Glomerular visceral epithelial cell (primary cell): ENCODE data around the gene APOO.

Experiments used
- DNase-seq: peaks from one replicate; pipeline ENCODE4 v3.0.0-alpha.2; 2016; ENCODE audit errors: extremely low spot score

APOO gene

DNA sequence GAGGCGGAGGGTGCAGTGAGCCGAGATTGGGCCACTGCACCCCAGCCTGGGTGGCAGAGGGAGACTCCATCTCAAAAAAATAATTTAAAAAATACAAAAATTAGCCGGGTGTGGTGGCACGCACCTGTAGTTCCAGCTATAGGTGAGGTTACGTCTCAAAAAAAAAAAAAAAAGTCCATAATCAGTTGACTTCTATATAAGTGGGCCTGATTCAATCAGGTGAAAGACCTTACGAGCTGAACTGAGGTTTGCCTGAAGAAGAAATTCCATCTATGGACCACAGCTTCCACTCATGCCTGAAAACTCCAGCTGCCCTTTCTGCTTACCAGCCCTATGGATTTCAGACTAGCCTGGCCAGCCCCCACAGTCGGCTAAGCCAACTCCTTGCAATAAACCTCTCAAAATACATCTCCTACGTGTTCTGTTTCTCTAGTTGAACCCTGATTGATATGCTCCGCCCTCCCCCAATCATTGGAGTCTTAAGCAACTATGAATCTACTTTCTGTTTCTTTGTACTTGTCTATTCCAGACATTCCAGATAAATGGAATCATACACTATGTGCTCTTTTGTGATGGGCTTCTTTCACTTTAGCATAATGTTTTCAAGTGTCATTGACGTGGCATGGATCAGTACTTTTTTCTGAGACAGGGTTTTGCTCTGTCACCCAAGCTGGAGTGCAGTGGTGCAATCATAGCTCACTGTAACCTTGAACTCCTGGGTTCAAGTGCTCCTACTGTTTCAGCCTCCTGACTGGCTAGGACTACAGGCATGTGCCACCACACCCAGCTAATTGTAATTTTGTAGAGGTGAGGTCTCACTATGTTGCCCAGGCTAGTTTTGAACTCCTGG, 88.1 kb downstream of the APOO start:
- DNase-seq: no peak

DNA sequence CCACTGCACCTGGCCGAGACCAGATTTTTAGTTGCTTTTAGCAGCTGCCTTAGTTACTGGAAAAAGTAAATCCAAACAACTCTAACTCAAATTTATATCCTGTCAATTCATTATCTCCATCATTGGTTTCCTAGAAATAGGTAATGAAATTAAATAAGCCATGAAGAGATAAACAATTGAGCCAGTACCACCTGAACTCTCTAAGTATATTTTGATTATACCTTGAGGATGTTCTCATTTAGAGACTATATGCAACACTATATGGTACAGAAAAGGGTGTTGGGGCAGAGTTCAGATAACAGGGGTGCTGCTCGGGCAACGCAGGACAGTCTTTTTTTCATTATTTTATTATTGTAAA, 89.8 kb downstream of the APOO start:
- no peak for DNase-seq

DNA sequence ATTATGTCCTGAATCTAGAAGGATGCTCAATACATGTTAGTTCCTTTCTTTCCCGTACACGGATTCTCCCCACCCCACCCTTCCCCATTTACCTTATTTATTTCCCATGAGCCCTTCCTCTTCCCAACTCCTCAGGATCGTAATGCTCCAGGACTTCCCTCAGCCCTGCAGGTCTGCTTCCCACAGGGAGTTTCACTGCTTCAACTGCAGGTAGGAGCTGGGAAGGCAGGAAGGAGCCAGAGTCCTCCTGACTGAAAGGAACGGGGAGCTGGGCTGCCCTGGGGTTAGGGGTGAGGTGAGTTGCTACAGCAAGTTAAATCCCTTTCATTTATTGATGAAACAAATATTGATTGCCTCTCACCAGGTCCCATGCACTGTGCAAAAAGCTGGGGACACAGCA, 91.6 kb downstream of the APOO start:
- DNase-seq: no peak

DNA sequence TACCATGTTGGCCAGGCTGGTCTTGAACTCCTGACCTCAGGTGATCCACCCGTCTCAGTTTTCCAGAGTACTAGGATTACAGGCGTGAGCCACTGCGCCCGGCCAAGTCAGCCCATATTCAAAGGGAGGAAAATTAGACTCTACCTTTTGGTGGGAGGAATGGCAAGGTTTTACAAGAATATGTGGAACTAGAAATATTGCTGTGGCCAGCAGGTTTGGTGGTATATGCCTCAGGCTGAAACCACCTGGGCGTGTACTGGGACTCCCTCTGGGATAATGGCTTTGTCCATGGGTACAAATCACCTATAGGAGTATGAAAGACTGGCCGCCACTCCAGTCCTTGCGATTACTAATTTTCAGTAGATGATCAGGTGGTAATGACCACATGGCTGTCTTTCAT, 92.4 kb downstream of the APOO start:
- DNase-seq: no peak

DNA sequence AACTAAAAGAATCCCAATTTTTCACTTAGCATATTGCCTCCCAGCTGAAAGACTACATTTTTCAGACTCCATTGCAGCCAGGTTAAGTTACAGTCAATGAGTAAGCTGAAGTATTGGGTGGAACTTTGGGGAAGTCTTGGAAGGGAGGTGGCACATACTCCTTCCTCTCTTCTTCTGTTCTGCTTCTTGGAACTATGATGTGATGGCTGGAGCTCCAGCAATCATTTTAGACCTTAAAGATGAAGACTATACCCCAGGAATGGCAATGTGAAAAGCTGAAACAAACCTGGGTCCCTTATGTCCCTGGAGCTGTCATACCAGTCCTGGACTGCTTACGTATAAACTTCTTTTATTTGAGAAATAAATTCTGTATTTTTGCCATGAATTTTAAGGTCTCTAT, 93.9 kb downstream of the APOO start:
- DNase-seq: no peak

DNA sequence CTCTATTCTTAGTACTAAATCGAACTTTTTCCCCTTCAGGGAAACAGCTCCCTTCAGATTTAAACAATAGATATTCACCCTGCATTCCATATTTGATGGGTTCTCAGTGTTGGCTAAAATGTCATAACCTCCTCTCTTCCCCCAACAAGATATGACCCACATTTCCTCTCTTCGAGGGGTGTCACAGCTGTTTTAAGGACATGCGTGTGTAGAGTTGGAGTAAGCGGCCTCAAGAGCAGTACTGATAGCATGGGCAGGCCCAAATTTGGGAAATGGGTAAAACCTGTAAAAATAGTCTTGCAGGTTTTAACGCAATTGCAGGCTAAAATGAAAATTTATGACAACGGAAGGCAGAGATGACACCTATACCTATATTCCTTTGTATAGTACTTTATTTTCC, 96.1 kb downstream of the APOO start:
- DNase-seq: no peak

DNA sequence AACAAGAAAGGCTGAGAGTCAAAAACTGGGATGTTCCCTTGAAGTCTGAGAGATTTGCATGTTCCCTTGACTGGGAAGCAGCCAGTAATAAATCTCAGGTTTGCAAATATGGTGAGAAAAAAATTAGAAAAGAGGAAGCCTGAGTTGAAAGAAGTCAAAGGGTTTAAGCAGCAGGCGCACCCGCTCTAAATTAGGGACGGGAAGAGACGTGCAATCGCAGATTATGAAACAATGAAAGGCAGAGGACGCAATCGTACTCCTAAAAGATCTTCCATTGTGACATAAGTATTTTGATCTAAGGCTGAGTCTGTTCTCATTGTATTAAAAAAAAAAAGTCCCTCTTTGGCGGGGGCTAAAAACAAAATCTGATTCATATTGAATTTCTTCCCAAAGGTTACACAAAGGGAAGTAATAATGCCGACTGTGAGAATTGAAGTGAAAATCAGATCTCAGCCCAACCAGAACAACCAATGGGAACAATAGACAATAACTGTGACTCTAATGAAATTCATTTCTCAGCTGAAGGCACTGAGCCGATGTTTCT, 96.6 kb downstream of the APOO start:
- no peak for DNase-seq

DNA sequence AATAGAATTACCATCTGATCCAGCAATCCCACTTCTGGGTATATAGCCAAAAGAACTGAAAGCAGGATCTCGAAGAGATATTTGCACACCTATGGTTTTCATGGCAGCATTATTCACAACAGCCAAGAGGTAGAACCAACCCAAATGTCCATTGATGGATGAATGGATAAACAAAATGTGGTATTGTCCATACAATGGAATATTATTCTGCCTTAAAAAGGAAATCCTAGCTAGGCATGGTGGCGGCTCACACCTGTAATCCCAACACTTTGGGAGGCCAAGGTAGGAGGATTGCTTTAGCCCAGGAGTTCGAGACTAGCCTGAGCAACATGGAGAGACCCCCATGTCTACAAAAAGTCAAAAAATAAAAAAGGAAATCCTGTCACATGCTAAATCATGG, 97.5 kb downstream of the APOO start:
- DNase-seq: no peak

DNA sequence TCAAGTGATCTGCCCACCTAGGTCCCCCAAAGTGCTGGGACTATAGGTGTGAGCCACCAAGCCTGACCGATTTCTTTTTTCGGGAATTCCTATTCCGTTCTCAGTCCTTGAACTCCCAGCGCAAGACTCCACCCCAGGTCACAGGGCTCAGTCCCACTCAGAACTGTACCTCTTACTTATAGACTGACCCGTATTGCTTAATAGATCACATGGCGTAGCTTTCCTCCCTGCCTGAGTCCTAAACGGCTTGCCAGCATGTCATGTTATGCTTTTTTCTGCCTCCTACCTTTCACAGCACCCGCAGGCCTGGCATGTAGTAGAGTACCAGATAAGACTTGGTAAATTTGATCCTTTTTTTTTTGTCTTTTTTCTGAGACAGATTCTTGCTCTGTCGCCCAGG, 102.3 kb downstream of the APOO start:
- no peak for DNase-seq

DNA sequence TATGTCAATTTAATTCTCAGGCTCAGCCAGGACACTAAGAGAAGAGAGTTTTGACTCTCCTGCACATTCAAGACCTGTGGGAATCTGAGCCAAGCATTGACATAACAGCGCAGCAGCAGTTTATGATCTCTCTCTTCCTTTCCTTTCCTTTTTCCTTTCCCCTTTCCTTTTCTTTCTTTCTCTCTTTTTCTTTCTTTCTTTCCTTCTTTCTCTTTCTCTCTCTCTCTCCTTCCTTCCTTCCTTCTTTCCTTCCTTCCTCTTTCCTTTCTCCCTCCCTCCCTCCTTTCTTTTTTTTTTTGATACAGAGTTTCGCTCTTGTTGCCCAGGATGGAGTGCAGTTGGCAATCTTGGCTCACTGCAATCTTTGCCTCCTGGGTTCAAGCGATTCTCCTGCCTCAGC, 103.2 kb downstream of the APOO start:
- no peak for DNase-seq

DNA sequence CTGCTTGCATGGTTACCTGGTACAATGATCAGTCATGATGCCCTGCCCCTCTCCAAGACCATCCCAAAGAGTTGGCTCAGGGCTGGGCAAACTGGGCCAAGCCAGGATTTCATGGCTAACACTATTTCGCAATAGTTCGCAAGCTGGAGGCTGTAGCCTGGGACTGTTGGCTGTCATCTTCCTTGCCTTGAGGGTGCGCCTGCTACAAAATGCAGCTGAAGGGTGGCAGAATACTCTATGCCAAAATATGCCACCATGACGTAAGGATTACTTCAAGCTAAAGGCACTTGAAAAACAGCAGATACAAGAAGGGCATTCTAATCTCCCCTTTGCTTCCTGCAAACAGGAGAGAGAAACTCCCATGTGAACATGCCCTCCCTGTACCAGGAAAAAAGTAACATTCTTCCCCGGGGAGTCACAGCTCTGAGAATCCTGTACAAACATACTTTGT, 103.8 kb downstream of the APOO start:
- DNase-seq: peak; percentile 52

DNA sequence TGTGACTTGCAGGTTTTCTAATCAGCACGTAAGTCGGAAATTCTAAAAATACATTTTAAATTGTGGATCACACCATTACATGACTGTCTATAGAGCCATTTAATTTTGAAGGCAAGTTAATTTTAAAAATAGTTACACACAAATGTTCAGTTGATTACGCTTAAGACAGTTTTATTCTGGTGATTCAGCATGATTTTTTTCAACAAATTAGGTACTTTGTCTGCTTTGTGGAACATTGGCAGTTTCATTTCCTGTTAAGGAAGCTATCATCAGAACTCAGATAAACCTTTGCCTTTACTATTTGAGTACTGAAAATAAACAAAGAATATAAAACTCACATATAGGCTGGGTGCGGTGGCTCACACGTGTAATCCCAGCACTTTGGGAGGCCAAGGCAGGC, 105.3 kb downstream of the APOO start:
- no peak for DNase-seq

DNA sequence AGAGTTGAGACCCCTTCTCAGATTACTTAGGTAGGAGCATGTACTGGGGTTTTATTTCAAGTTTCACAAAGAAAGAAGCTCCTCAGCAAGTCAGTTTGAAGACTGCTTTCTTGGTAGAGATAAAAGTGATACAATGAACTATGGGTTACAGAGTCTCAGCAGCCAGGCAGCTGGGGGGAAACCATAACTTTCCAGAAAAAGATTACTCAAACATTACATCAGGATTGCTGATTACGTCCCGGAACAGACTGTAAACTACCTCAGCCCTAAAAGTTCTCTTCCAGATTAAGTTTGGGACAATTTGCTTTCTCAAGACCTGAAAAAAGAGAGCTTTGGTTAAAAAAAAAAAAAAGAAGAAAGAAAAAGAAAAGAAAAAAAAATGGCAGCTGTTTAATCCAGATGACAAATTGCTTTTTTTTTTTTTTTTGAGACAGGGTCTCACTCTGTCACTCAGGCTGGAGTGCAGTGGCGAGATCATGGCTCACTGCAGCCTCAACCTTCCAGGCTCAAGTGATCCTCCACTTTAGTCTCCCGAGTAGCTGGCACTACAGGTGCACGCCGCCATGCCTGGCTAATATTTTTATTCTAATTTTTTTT, 108.2 kb downstream of the APOO start:
- no peak for DNase-seq

DNA sequence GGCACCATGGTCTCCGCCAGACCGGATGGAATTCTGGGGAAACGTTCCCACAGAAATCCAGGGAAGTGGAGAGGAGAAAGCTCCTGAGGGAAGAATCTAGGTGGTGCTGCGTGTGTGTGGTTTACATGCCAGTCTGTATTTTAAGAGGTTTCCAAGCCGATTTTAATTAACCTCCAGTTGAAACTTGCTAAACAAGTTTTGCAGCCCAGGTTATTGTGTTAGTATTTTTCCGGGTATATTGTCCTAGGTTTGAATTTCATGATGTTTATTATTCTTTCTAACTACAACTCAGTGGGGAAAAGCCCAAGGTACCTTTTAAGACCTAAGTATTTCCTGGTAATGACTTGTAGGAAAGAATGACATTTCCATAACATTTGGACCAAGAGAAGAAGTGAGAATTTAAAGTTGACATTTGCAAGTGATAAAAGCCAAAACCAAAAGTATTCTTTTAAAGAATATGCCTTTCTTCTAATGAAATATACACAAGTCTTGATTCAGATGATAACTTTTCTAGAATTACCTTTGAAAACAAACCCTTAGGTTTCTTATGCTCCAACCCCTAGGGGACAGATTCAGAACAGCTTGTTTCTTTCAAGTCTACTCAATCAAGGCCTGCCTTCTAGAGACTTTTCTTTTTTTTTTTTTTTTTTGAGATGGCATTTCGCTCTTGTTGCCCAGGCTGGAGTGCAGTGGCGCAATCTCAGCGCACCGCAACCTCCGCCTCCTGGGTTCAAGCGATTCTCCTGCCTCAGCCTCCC, 110.2 kb downstream of the APOO start:
- no peak for DNase-seq

DNA sequence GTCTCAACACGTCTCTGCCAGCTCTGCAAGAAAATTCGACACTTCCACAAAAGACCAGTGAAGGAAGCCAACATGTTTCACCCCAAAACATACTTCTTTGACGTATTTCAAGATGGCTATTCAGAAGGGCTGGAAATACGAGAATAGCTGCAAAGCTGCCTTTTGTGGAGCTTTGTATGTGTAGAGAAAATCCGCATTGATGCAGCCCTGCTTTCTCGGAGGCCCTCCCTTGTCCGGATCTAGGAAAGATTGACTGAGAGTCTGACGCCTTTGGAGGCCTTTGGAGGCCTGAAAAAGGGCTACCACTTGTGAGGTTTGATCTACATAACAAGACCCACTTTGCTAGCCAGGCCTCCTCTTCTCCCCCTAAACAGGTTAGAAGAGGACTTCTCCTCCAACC, 112.5 kb downstream of the APOO start:
- no peak for DNase-seq

DNA sequence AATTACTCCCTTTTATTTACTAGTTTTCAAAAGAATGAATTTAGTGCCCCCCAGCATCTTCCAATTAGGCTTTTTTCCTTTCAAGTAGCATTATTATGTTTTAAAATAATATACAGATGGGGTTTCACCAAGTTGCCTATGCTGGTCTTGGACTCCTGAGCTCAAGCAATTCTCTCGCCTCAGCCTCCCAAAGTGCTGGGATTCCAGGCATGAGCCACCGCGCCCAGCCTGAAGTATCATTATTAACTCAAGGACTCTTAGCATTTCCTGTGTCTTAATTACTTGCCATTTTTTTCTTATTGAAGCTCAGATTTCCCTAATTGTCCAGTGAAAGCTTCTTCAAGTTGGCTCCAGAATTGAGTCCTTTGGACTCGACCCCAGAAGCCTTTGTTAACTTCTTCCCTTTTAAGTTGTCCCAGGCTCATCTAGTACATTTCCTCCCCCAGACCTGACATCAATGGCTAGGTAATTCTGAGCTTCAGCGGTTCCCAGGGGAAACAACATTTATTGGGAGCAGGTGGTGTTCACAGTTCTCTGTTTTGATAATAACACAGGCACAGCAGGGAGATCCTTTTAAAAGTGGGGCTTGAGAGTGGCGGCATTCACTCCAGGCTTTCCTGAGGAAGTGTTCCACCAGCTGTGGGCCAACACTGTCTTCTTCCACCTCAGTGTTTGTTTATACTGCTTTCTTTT, 114.7 kb downstream of the APOO start:
- no peak for DNase-seq

DNA sequence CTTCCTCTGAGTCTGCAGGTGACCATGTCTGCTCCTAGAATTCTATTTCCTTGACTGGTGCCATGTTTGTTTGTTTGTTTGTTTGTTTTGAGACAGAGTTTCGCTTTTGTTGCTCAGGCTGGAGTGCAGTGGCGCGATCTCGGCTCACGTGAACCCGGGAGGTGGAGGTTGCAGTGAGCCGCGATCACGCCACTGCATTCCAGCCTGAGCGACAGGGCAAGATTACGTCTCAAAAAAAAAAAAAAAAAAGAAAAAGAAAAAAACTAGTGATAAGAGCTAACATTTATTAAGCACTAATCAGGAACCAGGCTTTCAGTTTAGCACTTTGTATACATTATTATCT, 117.6 kb downstream of the APOO start:
- DNase-seq: no peak

DNA sequence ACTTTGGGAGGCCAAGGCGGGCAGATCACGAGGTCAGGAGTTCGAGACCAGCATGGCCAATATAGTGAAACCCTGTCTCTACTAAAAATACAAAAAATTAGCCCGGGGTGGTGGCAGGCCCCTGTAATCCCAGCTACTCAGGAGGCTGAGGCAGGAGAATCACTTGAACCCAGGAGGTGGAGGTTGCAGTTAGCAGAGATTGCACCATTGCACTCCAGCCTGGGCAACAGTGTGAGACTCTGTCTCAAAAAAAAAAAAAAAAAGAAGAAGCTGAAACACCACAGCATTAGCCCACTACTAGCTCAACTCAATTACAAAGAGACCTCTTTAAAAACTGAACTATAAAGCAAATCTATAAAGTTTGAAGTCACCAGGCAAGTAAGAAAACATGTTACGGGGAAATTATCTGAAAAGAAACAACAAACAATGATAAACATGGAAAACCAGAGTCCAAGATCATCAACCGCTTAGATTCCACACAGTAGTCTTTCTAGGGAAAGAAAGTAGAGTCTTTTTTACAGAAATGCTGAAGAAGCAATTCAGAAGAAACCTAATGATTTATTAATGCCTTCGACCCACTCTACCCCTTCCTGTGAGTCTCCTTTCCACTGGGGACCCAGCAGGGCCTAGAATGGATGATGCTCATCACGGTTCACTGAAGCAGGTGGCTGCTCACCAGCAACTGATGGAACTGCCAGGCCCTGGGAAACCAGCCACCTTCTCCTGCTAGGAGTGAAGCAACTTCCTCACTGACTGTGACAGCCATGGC, 118.2 kb downstream of the APOO start:
- no peak for DNase-seq

DNA sequence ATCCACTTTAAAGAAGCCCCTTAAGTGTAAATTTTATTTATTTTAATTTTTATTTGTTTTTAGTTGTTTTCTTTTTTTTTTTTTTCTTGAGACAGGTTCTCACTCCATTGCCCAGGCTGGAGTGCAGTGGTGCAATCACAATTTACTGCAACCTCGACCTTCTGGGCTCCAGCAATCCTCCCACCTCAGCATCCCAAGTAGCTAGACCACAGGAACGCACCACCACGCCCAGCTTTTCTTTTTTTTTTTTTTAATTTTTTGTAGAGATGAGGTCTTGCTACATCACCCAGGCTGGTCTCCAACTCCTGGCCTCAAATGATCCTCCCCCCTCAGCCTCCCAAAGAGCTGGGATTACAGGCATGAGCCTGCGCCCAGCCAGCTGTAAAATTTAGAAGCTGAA, 118.8 kb downstream of the APOO start:
- DNase-seq: no peak

DNA sequence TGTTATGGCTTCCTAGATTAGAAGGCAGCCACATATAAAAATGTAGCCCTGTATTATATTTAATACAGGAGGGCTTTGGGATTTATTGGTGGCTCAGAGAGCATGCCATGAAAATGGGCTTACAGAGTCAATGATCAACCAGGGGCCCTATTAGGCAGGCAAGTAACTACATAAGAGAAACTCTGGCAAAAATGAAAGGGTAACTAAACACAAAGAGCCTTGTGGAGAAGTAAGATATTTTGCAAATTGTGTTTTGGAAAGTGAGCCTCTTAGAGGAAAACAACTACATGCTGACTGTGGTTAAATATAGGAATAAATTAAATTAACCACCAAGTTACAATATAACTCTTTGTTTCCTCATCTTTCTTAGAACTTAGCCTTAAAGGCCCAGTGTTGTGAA, 119.2 kb downstream of the APOO start:
- no peak for DNase-seq

DNA sequence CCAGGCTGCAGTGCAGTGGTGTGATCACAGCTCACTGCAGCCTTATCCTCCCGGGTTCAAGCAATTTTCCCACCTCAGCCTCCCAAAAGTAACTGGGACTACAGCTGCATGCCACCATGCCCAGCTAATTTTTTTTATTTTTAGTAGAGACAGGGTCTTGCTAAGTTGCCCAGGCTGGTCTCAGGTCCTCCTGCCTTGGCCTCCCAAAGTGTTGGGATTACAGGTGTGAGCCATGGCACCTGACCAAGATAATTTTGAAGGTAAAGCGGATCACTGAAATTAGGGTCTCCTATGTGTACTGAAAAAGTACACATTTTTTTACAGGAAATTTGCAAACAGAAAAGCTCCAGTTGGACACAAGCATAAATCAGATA, 120.0 kb downstream of the APOO start:
- DNase-seq: no peak
